HUDEP-2 (cell line): ENCODE results near the gene SLC37A3.
A peak's percentile ranks its signal among the peaks of the same experiment; 100 is the strongest.
"Not testable (repeated sequence)": the region's sequence is repeated elsewhere in the genome, so short reads cannot be mapped to it uniquely, and the experiment has no call there.

ENCODE experiments used
- DNase-seq, 76 experiments: peaks; one replicate each; lab custom pipeline; 2025; ENCODE audit not compliant: unreplicated experiment in 76 of 76; lab: John Stamatoyannopoulos, UW

The SLC37A3 gene

GRCh38 chr7:140315498-140316164 is 82.7 kb downstream of the SLC37A3 start:
- no peak for DNase-seq

GRCh38 chr7:140314573-140315480 is 83.5 kb downstream of the SLC37A3 start:
- no peak for DNase-seq

GRCh38 chr7:140312141-140312846 is 86.0 kb downstream of the SLC37A3 start:
- no peak for DNase-seq

GRCh38 chr7:140311128-140311527 is 87.2 kb downstream of the SLC37A3 start:
- DNase-seq: not testable (repeated sequence)

GRCh38 chr7:140310337-140311002 is 87.9 kb downstream of the SLC37A3 start:
- no peak for DNase-seq

GRCh38 chr7:140308060-140308459 is 90.3 kb downstream of the SLC37A3 start:
- no peak for DNase-seq

- DNase-seq: peak in 8 of 76 experiments; percentile 3 to 21 (median 13)
Measured at GRCh38 chr7:140304191-140304799, 94.0 kb downstream of the SLC37A3 start.

GRCh38 chr7:140300243-140301136 is 97.8 kb downstream of the SLC37A3 start:
- no peak for DNase-seq

- no peak for DNase-seq
Measured at GRCh38 chr7:140298213-140298612, 100.1 kb downstream of the SLC37A3 start.

- no peak for DNase-seq
Measured at GRCh38 chr7:140297192-140297591, 101.1 kb downstream of the SLC37A3 start.

- no peak for DNase-seq
Measured at GRCh38 chr7:140295224-140295738, 103.0 kb downstream of the SLC37A3 start.

- no peak for DNase-seq
Measured at GRCh38 chr7:140294454-140294853, 103.9 kb downstream of the SLC37A3 start.

DNA sequence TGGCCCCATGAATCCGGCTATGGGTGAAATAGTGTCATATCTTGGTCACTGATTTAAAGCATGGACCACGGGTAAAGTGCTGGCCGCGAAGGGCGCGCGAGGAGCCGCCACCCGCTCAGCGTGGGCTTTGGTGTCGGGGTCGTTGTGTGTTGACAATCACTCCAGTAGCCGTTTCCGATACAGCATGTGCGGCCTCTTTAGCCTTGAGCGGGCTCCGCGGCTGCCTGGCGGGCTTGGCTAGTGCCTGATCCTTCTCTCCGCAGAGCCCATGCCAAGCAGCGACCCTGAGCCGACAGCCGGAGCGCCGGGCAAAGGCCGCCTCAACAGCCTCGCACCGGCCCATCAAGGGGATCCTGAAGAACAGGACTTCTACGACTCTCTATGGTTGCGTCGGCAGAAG is 105.9 kb downstream of the SLC37A3 start:
- no peak for DNase-seq

- no peak for DNase-seq
Measured at GRCh38 chr7:140289804-140290203, 108.5 kb downstream of the SLC37A3 start.

DNA sequence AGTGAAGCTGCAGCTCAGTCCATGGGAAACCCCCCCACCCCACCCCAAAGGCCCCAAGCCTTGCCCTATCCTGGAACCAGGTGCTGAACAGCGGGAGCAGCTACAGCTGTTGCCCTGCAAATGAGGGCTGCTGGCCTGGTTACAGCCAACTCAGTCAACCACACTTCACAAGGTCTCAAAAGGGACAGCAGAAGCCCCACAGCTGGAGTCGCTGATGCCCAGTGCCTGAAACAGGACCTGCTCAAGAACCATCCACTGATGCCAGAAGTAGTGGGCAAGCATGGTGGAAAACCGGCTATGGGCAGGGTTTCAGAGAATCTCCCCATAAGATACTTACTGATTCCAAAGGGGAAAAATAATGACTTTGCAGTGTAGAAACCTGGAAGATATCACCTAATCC is 110.3 kb downstream of the SLC37A3 start:
- DNase-seq: no peak

DNA sequence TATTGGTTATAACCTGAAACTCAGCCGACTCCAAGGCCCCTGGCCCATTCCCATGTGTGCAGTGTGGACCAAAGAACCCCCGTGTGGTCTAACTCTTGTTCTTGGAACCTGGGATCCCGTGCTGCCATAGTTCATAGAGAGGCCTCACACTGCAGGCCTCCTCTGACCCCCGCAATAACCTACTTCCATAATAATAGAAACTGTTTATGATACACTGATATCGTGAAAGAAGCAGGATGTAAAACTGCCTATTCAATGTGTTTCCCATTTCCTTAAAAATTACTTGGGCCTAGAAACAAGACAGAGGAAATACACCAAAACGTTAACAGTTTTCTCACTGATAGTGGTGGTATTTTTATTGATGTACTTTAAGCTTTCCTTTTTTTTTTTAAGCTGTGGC is 112.4 kb downstream of the SLC37A3 start:
- DNase-seq: no peak

GRCh38 chr7:140284062-140284461 is 114.3 kb downstream of the SLC37A3 start:
- no peak for DNase-seq
